HG02798 (cell line): Measurements from ENCODE around the gene MEF2C.
"Not testable (repeated sequence)": the region's sequence is repeated elsewhere in the genome, so short reads cannot be mapped to it uniquely, and the experiment has no call there.

ENCODE experiments used
- ATAC-seq: cut with Tn5 transposase; IDR thresholded peaks from one replicate; pipeline ENCODE4 v1.9.1; 2021; ENCODE audit warnings: mild to moderate bottlenecking; ENCODE audit not compliant: unreplicated experiment, poor library complexity

MEF2C gene

DNA sequence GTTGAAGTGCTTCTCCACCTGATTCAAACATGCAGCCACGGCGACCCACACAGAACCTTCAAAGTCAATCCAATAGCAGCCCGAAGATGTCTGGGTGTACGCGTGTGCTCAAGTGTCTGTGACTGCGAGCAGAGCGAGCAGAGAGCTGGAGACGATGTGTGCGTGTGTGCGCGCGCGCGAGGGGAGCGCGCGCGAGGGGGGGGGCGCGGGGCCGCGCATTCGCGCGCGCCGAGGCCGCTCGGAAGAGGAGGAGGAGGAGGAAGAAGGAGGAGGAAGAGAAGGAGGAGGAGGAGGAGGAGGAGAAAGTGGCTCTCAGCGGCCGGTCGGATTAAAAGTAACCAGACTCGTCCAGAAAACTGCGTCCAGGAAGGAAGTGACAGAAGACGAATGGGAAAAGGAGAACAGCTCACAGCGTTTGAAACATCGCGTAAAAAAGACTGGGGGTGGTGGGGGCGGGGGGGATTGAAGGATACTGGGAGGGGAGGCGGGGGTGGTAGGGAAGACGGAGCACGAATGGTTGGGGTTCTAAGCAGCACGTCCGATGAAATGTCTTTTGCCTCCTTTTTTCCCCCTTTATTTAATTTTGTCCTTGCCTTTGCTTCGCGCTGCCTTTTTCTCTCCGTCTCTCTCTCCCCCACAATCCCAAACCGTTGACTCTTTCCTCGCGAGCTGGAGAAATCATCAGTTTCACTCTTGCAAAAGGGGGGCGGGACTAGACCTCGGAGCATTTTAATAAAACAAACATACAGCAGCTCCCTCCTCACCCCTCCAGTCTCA, at the start of gene MEF2C:
Gene MEF2C (minus strand): TSS at position 126 of the 777 bp plus-strand sequence. CDS start 59,396 bp downstream, outside the sequence.
- peak; percentile 51 for ATAC-seq

DNA sequence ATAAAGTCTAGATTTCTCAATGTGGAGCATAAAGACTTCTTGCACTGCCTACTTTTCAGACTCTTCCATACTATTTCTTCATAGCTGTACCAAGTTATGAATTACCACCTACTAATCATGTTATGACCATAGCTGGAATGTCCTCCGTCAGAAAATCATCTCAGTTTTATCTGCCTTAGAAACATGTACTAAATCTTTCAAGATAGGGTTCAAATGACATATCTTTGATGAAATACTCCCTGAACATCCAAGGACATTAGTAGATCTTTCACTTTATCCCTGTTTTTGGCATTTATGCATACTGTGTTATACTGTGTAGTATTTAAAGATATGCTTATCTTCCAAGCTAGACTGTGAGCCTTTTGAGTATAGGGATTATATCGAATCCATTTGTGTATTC, 49.6 kb upstream of the MEF2C start:
- ATAC-seq = no peak

DNA sequence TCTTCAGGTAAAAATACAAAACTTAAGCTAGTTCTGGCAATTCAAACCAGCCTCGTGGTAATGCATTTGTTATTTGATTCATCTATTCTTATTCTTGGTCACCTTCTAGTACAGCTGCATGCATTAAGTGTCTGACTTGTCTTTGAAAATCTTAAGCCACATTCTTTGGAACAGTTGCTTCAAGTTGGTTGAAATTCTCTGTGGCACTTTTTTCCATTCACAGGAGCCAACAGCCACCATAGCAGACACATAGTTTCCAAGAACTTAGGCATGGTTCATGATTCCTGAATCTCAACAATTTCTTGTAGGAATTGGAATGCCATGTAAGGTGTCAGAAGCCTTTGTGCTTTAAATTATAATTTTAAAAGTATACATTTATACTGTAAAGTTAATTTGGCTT, 47.4 kb upstream of the MEF2C start:
- no peak for ATAC-seq

DNA sequence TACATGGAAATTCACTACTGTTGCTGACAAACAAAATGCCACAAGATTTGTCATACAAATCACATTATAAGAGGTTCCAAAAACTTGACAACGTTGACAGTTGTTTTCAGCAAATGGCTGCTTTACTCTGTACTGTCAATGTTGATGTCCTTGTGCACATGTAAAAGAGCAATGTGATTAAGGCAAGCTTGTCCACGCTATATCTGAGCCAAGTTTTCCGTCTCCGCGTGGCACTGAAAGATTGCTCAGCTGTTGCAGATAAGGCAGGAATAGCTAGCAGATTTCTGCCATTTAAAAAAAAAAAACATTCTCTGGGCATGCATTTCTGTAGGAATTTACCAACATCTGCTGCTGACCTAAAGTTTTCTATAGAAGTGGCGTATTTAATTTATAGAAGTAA, 46.4 kb upstream of the MEF2C start:
- ATAC-seq = no peak

DNA sequence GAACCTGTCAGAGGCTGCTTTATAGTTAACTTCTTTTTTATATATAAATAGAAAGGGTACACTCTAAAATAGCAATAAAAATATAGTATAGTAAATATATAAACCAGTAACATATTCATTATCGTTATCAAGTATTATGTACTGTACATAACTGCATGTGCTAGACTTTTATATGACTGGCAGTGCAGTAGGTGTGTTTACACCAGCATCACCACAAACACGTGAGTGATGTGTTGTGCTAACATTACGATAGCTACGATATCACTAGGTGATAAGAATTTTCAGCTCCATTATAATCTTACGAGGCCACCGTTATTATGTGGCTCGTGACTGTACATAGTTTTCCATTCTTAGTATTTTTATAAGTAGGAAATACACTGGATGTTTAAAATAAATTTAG, 43.8 kb upstream of the MEF2C start:
- ATAC-seq = no peak

DNA sequence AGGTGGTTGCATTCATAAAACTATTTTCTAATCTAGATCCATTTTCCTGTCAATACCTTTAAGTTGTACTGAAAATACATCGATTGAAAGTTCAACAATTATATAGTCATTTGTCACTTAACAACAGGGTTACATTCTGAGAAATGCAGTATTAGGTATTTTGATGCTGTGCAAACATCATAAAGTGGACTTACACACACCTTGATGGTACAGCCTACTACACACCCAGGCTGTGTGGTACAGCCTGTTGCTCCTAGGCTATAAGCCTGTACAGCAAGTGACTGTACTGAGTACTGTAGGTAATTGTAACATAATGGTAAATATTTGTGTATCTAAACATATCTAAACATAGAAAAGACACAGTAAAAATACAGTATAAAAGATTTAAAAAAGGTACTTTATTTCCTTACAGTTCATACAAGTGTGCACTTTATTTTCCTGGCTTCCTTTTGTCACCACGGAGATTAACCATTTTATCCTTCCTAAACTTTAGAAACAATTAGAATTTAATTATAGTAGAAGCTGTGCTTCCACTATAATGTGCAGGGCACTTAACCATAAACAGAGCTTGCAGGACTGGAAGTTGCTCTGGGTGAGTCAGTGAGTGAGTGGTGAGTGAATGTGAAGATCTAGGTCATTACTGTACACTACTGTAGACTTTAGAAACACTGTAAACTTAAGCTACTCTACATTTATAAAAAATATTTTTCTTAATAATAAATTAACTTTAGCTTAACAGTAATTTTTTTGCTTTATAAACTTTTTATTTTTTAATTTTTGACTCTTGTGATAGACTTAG, 42.9 kb upstream of the MEF2C start:
- ATAC-seq = no peak

DNA sequence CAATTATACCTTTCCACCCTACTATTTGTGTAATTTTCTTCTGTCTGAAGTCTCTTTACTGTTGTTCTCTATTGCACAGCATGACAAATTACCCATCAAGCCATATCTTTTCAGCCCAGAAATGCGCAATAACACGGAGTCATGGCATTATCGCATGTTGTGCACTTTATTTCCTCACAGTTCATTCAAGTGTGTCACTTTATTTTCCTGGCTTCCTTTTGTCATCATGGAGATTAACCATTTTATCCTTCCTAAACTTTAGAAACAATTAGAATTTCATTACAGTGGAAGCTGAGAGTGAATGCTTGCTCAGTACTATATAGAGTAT, 41.3 kb upstream of the MEF2C start:
- ATAC-seq = no peak

DNA sequence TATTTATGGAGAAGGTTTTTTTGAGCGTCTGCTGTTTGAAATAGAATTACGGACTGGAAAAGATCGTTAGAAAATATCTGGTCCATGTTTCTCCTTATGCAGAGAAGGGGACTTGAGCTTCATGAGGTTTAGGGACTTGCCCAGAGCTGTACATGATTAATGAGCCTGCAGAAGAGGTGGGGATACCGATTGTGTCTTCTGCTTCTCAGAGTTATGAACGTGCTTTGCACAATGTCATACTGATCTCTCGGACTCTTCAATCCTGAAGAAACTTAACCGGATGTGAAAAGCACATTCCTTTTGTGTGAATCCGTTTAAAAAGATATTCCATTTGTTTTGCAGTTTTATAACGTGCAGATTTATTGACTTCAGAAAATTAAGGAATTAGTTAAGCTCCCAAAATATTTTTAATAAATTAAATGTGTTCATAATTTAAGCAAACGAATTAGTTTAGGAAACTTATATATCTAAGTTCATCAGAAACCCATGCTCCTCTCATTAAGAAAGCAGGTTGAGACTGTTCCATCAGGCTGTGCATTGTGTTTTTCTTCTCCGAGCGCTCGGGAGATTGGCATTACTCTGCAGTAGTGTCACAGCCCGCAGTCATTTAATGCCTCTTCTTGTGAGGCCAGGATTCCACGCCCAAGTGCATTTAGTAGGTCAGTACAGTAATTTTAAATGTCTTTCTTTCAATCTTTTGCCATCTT, 40.8 kb upstream of the MEF2C start:
- no peak for ATAC-seq

DNA sequence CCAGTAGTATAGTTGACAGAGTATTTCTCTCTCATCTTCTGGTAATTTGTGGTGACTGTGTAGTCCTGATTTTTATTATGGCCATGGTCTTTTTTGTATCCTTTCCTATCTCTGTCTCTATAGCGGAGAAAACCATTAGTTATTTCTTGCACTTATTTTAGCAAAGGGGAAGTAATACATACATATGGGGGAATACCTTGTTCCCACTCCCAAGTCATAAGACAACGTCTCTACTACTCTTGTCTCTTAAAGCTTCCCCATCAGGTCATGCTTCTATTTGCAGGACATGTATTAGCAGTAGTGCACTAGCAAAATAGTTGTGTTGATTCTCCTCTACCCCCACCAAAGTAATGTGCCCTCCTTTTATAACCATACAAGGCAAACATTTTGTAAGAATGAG, 29.8 kb upstream of the MEF2C start:
- ATAC-seq = not testable (repeated sequence)

DNA sequence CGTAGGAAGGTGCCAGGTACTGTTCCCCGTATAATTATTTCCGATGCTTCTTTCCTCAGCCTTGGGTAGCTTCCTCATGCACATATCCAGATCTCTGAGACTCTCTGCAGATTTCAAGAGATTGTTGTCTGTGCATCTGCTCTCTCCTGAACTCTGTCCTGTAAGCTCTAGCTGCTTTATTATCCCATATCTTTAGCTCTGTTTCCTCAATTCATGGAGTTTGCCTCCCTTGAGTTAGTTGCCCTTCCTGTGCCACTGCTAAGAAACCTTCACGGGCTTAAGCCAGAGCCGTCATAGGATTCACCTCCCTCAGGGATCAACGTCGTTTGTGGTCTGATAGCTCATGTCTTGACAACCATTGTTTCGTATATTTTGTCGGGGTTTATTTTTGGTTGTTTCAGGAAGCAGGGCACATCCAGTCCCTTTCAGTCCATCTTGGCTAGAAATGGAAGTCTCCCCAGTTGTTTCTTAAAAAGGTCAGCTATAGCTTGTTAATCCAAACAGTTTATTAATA, 28.1 kb upstream of the MEF2C start:
- ATAC-seq = not testable (repeated sequence)

DNA sequence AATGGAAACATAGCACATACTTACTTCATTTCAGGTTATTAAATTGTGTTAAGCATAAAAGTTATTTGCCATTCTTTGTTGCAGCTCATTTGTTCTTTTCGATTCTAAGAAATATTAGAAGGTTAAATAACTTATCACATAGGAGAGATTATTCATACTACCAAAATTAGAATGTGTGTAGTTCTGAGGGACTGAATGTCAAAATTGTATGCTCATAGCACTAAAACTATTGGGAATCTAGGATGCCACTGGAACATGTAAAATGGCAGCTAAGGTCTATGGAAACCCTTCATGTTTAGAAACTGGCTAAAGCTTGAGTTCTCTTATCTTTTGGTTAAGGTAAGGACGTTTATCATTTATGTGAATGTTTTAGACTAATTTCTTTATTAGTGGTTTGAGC, 21.5 kb upstream of the MEF2C start:
- not testable (repeated sequence) for ATAC-seq

DNA sequence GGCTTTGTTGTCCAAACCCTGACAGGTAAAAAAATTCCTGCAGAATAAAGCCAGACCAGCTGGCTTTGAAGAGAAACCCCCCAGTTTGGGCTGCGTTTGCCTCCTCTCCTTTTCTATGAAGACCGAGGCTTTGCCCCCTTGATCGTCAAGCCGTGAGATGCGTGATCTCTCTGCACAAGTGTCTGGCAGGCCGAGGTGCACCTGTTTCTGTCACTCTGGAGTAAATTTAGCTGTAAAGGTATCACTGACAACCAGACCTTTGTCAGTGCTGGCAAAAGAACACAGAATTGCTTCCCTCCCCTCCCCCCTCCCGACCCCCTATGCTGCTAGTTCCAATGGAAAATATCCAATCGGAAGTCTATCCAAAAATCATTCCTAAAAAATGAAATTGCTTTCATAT, 21.0 kb upstream of the MEF2C start:
- ATAC-seq = not testable (repeated sequence)

DNA sequence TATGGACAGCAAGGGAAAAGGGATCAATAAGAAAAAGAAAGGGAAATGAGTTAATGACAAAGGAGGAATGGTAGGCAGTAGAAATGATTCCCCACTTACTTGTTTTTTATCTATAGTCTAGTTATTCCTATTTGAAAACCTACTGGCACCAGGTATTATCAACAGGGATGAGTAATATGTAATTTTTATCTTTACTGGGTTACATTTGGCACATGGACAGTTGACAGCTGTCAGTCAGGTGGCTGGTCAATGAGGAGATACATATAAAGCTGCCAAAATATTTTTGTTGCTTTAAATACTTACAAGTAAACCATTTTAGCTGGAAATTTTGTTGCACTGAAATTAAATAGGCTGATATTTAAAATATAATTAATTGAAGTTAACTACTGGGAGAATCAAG, 18.1 kb upstream of the MEF2C start:
- not testable (repeated sequence) for ATAC-seq

DNA sequence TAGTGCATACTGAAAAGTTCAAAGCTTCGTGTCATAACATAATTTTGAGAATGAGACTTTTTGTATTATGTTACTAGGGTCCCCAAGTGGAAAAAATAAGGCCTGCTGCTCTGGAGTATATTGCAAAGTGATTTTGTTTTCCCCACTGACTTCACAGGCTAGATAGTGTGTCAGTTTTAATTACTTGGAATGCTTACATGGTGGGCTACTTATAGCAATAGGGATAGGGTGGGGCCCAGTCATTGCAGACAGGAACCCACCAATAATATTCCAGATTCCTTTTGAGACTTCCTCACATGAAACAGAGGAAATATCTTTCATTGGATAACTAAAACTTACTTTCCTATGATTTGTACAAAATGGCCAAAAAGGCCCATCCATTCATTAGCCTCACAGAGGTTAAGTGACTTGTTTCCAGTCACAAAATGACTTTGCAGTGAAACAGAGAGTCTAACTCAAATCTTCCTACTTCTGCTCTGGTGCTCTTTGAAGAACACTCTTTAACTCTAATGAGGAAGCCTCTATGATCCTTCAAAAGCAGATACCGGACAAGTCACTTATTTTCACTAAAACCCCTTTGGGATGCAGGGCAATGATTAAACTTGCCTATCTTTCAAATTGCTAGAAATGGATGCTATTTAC, 16.2 kb upstream of the MEF2C start:
- ATAC-seq = no peak

DNA sequence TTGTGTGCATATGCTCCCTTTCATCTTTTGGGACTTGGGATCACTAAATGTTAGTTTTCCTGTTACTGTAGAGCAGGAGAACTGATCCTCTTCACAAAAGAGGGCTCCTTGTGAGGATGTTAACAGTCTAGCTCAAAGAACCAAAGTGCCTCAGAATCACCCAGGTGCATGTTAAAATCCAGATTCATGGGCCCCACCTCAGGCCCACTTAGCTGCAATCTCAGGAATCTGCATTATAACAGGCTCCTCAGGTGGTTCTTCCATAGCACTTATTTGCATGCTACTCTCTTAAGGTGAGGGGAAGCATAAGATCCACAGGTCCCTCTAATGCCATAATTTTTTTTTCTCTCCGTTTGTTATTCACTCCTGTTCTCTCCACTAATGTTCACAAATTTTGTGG, 14.8 kb upstream of the MEF2C start:
- no peak for ATAC-seq

DNA sequence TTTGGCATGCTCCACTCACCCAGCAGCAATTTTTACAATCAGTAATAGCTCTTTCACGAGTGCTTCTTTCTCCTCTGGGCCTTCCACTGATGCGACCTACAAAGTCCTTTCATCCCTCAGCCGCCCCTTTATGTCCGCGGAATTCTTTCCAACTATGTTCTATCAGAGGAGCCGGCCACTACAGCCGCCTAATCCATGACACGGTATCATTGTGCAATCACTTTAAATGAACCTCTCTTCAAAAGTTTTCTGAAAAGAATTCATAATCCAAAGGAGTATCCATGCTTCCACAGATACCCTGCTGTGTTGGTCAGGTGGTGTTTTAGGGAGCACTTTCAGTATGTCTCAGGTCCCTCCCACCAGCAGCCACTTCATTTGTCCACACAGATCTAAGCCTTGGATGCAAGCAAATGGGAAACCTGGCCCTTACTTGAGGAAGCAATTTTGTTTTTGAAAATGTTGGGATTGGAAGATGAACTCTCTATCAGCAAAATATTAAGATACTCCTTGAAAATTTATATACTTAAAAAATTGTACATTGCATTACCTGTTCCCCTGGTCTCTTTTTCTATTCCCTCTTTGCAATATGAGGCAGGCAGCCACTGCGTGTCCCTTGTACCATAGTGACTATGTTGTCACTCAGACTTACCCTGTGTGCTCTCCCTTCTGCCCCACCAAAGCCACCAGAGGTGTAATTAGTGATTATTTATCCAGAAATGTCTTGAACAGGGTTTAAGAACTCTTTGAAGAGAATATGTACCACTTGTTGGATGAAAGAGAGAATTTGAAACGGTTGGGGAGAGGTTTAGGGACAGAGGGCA, 12.9 kb upstream of the MEF2C start:
- ATAC-seq = no peak

DNA sequence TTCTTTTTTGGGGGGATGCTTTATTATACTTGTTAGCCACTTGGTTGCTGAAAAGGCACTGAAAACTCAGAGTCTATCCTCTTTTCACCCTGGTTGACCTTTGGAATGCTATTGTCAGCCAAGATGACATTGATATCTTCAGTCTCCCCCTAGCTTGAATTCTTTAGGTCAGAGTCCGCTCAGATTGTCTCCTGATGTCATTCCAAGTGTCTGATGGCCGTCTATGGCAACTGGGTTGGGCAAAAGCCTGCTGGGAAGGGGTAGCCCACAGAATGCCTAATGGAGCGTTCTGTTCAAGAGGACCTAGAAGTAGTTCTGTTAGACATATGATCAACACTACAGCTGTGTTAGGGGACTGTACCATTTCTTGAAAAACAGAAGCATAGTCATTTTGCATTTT, 9.7 kb upstream of the MEF2C start:
- no peak for ATAC-seq

DNA sequence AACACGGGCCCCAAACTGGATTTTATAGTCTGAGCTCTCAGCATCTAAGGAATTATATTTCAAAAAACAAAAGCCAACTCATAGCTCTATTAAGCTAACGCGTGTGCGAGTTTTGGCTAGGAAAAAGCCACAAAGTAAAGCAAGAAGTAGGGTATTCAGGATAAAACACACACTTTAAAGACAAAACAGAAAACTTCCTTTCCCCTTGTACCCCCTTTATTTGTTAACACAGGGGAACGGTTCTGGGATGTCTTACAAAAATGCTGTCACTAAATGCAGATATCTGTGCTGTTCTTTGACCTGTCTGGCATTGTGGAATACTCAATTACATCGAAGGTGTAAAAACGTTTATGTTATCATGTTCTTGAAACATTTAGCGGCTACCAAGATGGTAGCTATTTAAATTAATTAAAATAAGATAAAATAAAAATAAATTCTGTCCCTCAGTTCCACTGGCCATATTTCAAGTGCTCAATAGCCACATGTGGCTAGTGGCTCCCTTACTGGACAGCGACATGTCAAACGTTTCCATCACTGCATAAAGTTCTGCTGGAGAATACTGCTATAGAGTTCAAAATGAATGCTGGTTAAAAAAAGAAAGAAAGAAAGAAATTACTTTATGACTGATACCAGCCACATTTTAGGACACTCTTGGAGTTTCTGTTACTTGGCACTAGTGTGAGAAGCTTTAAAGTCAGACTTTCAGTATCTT, 7.2 kb upstream of the MEF2C start:
- no peak for ATAC-seq
